C4-2B (cell line): ENCODE results near the gene ALDOC.

Experiments used
- ZFX ChIP-seq: fragments of 450-650 bp; IDR thresholded peaks from 2 replicates; pipeline ENCODE4 v1.6.1; 2017
- TF ChIP-seq, protein P1 (sequence below): fragments of 450-650 bp; conservative IDR thresholded peaks from 2 replicates; pipeline ENCODE4 v1.5.1; 2017; ENCODE audit warnings: mild to moderate bottlenecking

DNA sequence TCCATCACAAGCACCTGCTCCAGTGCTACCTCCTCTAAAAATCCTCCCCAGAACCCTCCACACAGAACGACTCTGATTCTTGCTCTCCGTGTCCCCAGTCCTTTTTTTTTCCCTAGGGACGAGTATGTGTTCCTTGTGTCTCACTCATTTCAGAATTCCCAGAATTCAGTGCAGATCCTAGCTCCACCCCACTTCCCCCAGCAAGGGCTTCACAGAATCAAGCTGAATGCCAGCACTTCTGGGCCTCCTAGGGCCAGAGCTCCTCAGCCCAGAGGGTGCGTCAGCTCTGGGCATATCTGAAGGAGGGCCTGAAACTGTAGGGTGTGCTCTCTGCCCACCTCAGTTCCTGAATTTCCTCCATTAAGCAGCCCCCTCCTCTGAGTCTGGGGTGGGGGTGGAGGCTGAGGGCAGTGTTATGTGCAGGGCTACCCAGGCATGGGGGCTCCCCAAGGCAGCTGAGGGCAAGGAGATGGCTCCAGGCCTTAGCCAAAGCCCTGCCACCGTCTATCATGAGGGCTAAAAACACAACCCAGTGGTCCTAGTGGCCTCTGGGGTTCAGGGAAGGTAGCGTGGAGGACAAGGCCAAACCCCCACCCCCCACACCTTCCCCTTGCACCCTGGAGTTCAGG, 30.8 kb downstream of the ALDOC start:
- TF ChIP-seq, protein P1, sequence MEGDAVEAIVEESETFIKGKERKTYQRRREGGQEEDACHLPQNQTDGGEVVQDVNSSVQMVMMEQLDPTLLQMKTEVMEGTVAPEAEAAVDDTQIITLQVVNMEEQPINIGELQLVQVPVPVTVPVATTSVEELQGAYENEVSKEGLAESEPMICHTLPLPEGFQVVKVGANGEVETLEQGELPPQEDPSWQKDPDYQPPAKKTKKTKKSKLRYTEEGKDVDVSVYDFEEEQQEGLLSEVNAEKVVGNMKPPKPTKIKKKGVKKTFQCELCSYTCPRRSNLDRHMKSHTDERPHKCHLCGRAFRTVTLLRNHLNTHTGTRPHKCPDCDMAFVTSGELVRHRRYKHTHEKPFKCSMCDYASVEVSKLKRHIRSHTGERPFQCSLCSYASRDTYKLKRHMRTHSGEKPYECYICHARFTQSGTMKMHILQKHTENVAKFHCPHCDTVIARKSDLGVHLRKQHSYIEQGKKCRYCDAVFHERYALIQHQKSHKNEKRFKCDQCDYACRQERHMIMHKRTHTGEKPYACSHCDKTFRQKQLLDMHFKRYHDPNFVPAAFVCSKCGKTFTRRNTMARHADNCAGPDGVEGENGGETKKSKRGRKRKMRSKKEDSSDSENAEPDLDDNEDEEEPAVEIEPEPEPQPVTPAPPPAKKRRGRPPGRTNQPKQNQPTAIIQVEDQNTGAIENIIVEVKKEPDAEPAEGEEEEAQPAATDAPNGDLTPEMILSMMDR: no peak
- TF ChIP-seq ZFX: no peak
